ENCODE measurements around the gene NEK7. TPM values are rescaled to one million over a fixed set of nuclear protein-coding genes. Genes with fewer than 3 reads are reported as not detected.

Gene NEK7
- total and polyA plus RNA-seq, 9 of the 15 experiments (the other 6 are each of a cell fraction or from before 2014, with no cell fraction given): 8.5 to 37.3 (median 27.7) TPM

- TF ChIP-seq ARID3B (CRISPR knock-in tag; IDR thresholded peaks at IDR 0.05; ENCODE audit: borderline replicate concordance): no peak
- TF ChIP-seq SUPT5H (IDR thresholded peaks at IDR 0.05): no peak
- peak; percentile 62; the same call in 1 of the 2 replicates for TF ChIP-seq TEAD4 (IDR thresholded peaks at IDR 0.05; ENCODE audit: low read length)
- TF ChIP-seq TEAD4 (CRISPR knock-in tag; IDR thresholded peaks at IDR 0.05; ENCODE audit: borderline replicate concordance): no peak
- no peak for TF ChIP-seq PBX2 (CRISPR knock-in tag; IDR thresholded peaks at IDR 0.05; ENCODE audit: low read depth)
- TF ChIP-seq PBX2 (tag; conservative IDR thresholded peaks at IDR 0.05; ENCODE audit: low read depth): peak; percentile 80
- TF ChIP-seq KAT7 (CRISPR knock-in tag; IDR thresholded peaks at IDR 0.05; ENCODE audit: borderline replicate concordance): no peak
- no peak for TF ChIP-seq PHF21A (IDR thresholded peaks at IDR 0.05; ENCODE audit: borderline replicate concordance, low read depth)
- no peak for TF ChIP-seq TAF15 (IDR thresholded peaks at IDR 0.05; ENCODE audit: low read depth, low read length)
- peak; percentile 56 for TF ChIP-seq ARID1B (IDR thresholded peaks at IDR 0.05)
- TF ChIP-seq ETS1 (conservative IDR thresholded peaks at IDR 0.05; ENCODE audit: control insufficient read depth, low read depth, low read length): no peak
- no peak for TF ChIP-seq PREB (CRISPR knock-in tag; IDR thresholded peaks at IDR 0.05)
- TF ChIP-seq SMARCA4 (IDR thresholded peaks at IDR 0.05): peak; percentile 29; the same call in 1 of the 2 replicates
- TF ChIP-seq PKNOX1 (IDR thresholded peaks at IDR 0.05): peak; percentile 61
- no peak for TF ChIP-seq CUX1 (CRISPR knock-in tag; IDR thresholded peaks at IDR 0.05)
- TF ChIP-seq ASH1L (IDR thresholded peaks at IDR 0.05; ENCODE audit: borderline replicate concordance, low read depth, partially characterized antibody): no peak
Observed at GRCh38 chr1:198185759-198186158, 29.0 kb downstream of the NEK7 start (continued).
